Measurements from ENCODE around the gene IL15.

DNA sequence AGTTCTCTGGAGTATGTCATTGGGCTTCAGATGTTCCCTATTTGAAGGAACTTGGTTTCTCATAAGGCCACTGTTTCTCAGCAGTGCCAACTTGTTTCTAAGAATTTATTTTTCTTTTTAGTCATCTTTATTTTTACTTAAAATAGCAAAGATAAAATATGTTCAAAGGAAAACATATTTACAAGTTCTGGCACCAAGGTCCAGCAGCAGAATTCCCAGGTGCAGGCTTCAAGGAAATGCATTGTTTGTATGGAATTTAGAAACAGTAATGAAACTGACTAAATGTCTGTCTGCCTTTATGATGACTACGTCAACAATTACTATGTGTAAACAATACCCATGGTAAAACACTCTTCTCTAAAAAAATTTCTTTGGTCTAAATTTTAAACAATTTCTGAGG, 109.6 kb downstream of the IL15 start:
- TF ChIP-seq, protein P1, sequence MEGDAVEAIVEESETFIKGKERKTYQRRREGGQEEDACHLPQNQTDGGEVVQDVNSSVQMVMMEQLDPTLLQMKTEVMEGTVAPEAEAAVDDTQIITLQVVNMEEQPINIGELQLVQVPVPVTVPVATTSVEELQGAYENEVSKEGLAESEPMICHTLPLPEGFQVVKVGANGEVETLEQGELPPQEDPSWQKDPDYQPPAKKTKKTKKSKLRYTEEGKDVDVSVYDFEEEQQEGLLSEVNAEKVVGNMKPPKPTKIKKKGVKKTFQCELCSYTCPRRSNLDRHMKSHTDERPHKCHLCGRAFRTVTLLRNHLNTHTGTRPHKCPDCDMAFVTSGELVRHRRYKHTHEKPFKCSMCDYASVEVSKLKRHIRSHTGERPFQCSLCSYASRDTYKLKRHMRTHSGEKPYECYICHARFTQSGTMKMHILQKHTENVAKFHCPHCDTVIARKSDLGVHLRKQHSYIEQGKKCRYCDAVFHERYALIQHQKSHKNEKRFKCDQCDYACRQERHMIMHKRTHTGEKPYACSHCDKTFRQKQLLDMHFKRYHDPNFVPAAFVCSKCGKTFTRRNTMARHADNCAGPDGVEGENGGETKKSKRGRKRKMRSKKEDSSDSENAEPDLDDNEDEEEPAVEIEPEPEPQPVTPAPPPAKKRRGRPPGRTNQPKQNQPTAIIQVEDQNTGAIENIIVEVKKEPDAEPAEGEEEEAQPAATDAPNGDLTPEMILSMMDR (IDR thresholded peaks at IDR 0.05; ENCODE audit: low read depth, low read length, missing input control), result no peak
- TF ChIP-seq FOXA1 (IDR thresholded peaks at IDR 0.05), result no peak
- TF ChIP-seq REST (IDR thresholded peaks at IDR 0.05), result no peak
- TF ChIP-seq JUND (IDR thresholded peaks at IDR 0.05), result no peak
- TF ChIP-seq, protein P2, sequence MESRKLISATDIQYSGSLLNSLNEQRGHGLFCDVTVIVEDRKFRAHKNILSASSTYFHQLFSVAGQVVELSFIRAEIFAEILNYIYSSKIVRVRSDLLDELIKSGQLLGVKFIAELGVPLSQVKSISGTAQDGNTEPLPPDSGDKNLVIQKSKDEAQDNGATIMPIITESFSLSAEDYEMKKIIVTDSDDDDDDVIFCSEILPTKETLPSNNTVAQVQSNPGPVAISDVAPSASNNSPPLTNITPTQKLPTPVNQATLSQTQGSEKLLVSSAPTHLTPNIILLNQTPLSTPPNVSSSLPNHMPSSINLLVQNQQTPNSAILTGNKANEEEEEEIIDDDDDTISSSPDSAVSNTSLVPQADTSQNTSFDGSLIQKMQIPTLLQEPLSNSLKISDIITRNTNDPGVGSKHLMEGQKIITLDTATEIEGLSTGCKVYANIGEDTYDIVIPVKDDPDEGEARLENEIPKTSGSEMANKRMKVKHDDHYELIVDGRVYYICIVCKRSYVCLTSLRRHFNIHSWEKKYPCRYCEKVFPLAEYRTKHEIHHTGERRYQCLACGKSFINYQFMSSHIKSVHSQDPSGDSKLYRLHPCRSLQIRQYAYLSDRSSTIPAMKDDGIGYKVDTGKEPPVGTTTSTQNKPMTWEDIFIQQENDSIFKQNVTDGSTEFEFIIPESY (IDR thresholded peaks at IDR 0.05), result no peak
- no peak for TF ChIP-seq EGR1 (IDR thresholded peaks at IDR 0.05; ENCODE audit: low read depth in 2 of 2)
- no peak for TF ChIP-seq RAD21 (IDR thresholded peaks at IDR 0.05)
- no peak for TF ChIP-seq SP1 (IDR thresholded peaks at IDR 0.05)
- no peak for TF ChIP-seq ATF3 (IDR thresholded peaks at IDR 0.05)
- no peak for TF ChIP-seq MAX (IDR thresholded peaks at IDR 0.05)
- no peak for TF ChIP-seq TAF1 (conservative IDR thresholded peaks at IDR 0.05)
- no peak for TF ChIP-seq YY1 (IDR thresholded peaks at IDR 0.05)
- no peak for TF ChIP-seq GABPA (IDR thresholded peaks at IDR 0.05 in 1 of 2, conservative IDR thresholded peaks at IDR 0.05 in 1 of 2)
- TF ChIP-seq FOXA2 (IDR thresholded peaks at IDR 0.05), result no peak
